HepG2 (cell line): ENCODE results near the gene APCDD1L. TPM values are rescaled to one million over a fixed set of nuclear protein-coding genes. Genes with fewer than 3 reads are reported as not detected.

Experiments used
- ATAC-seq: fragments of 200-7000 bp; cut with Tn5 transposase; 3 replicates; pipeline ENCODE4 v1.9.1; 2020; ENCODE audit warnings: mild to moderate bottlenecking, moderate library complexity
- BruUV-seq: library from RNA; stranded (reverse); fragments of 400-500 nt; replicated peaks from 2 replicates; lab custom pipeline; 2021; lab: Mats Ljungman, UMichigan
- CTCF ChIA-PET: fragments of 300-600 bp; formaldehyde crosslinking; extraction: SDS; loops from one replicate; lab custom pipeline; 2021; ENCODE audit warnings: low total read pairs, inconsistent platforms, low intra/inter-chr PET ratio; lab: Yijun Ruan, JAX
- POLR2A ChIA-PET: fragments of 350-600 bp; sonication (Branson Sonifier 250); formaldehyde crosslinking; loops from one replicate; lab custom pipeline; 2020; ENCODE audit warnings: antibody characterized with exemption, inconsistent platforms; lab: Yijun Ruan, JAX
- DNase-seq: peaks from one replicate; pipeline ENCODE4 v3.0.0-alpha.2; 2015; ENCODE audit warnings: low spot score
- FAIRE-seq: peaks from 3 replicates; lab custom pipeline; 2011; peaks lifted over from hg19 to GRCh38; lab: Jason Lieb, UNC
- H2AFZ ChIP-seq: one replicate; pipeline ENCODE4 v1.6.1; 2011; ENCODE audit warnings: low read length, inconsistent platforms
- H3K27ac ChIP-seq: fragments of 300-600 bp; 3 replicates; pipeline ENCODE4 v1.8.0; 2011; ENCODE audit warnings: mixed run types, mild to moderate bottlenecking, mixed read lengths, low read length, inconsistent platforms; ENCODE audit not compliant: insufficient read depth; ENCODE audit errors: extremely low read length
- H3K27me3 ChIP-seq, 2 experiments: fragments of 200-600 bp in 1 of 2; 2 replicates in 1 of 2; 3 replicates in 1 of 2; pipeline versions ENCODE4 v1.6.0 to v1.8.0; 2011; ENCODE audit warnings: low read length in 2 of 2, mild to moderate bottlenecking in 2 of 2, moderate library complexity in 2 of 2, inconsistent platforms in 1 of 2; ENCODE audit not compliant: insufficient read depth in 2 of 2, control insufficient read depth in 1 of 2
- H3K36me3 ChIP-seq, 2 experiments: fragments of 200-600 bp in 1 of 2; replicated peaks in 1 of 2; 2 replicates in 1 of 2; 3 replicates in 1 of 2; pipeline versions ENCODE4 v1.5.1 to v1.8.0; 2011; ENCODE audit warnings: low read length in 2 of 2, inconsistent platforms in 1 of 2; ENCODE audit not compliant: insufficient read depth in 2 of 2, control insufficient read depth in 1 of 2
- H3K4me1 ChIP-seq: 2 replicates; pipeline ENCODE4 v1.5.1; 2012; ENCODE audit warnings: low read length, inconsistent platforms; ENCODE audit not compliant: insufficient read depth
- H3K4me2 ChIP-seq: 2 replicates; pipeline ENCODE4 v1.6.0; 2011; ENCODE audit warnings: low read depth, low read length, inconsistent platforms
- H3K4me3 ChIP-seq, 3 experiments: fragments of 200-600 bp in 1 of 3; sonication (generic), shearing (Covaris generic) in 1 of 3; replicated peaks in 1 of 3; 2 replicates each; pipeline ENCODE4 v1.5.1; 2011 to 2016; ENCODE audit warnings: low read length in 3 of 3, inconsistent platforms in 2 of 3, low read depth in 2 of 3, mild to moderate bottlenecking in 2 of 3, control low read depth in 1 of 3, mixed read lengths in 1 of 3; ENCODE audit not compliant: insufficient read depth in 1 of 3
- H3K79me2 ChIP-seq: one replicate; pipeline ENCODE4 v1.6.1; 2011; ENCODE audit warnings: low read length, inconsistent platforms; ENCODE audit not compliant: insufficient read depth
- H3K9ac ChIP-seq: 2 replicates; pipeline ENCODE4 v1.6.0; 2011; ENCODE audit warnings: mild to moderate bottlenecking, low read depth, low read length, inconsistent platforms; ENCODE audit not compliant: insufficient read depth
- H3K9me3 ChIP-seq: 2 replicates; pipeline ENCODE4 v1.5.1; 2012; ENCODE audit warnings: mild to moderate bottlenecking, low read length
- H4K20me1 ChIP-seq: 2 replicates; pipeline ENCODE4 v1.6.0; 2011; ENCODE audit warnings: inconsistent platforms, mild to moderate bottlenecking, low read length, moderate library complexity; ENCODE audit not compliant: insufficient read depth
- CAMTA2 ChIP-seq: sonication (generic); formaldehyde crosslinking; IDR thresholded peaks from 2 replicates; pipeline ENCODE4 v1.4.0; 2020; ENCODE audit warnings: mild to moderate bottlenecking, missing genetic modification reagents, borderline replicate concordance
- KDM2A ChIP-seq: sonication (generic); formaldehyde crosslinking; IDR thresholded peaks from 2 replicates; pipeline ENCODE4 v1.4.0; 2020; ENCODE audit warnings: low read depth, missing genetic modification reagents, borderline replicate concordance
- MXI1 ChIP-seq: IDR thresholded peaks from 3 replicates; pipeline ENCODE4 v1.6.1; 2012; ENCODE audit warnings: low read depth, low read length, inconsistent platforms, borderline replicate concordance
- RXRA ChIP-seq: sonication (generic); formaldehyde crosslinking; IDR thresholded peaks from 2 replicates; pipeline ENCODE4 v1.5.1; 2020; ENCODE audit warnings: missing genetic modification reagents
- TBP ChIP-seq: sonication (generic); formaldehyde crosslinking; IDR thresholded peaks from 2 replicates; pipeline ENCODE4 v1.5.0; 2020; ENCODE audit warnings: missing genetic modification reagents
- ZNF296 ChIP-seq: sonication (generic); formaldehyde crosslinking; conservative IDR thresholded peaks from 2 replicates; pipeline ENCODE4 v1.5.0; 2020; ENCODE audit warnings: mild to moderate bottlenecking, missing genetic modification reagents
- ZNF660 ChIP-seq: sonication (generic); formaldehyde crosslinking; IDR thresholded peaks from 2 replicates; pipeline ENCODE4 v1.5.1; 2020; ENCODE audit warnings: mild to moderate bottlenecking, low read depth, missing genetic modification reagents, borderline replicate concordance
- WGBS: methylation state at CpG from one replicate; pipeline ENCODE4 v1.1.6; 2017; ENCODE audit warnings: low lambda C conversion rate; 5-methylcytosine and 5-hydroxymethylcytosine counted together
- in situ Hi-C: cut with HindIII; loops from 2 replicates; pipeline ENCODE4 v1.10.0; 2017; ENCODE audit warnings: low pct_unique_long_range_greater_than_20kb; ENCODE audit not compliant: extremely low pct_ligation_motif_present
- intact Hi-C: fragments of 100-400 bp; cut with micrococcal nuclease; formaldehyde crosslinking; loops from one replicate; pipeline ENCODE4 v1.10.0; 2022; ENCODE audit not compliant: unreplicated experiment
- polyA plus RNA-seq, 8 experiments: library from polyadenylated mRNA; depleted of rRNA in 3 of 8; stranded (reverse) in 7 of 8; unstranded in 1 of 8; fragments of >200 nt; fragmentation: Illumina TruSeq in 4 of 8; extraction: Trizol in 4 of 8; gene quantifications; 2 replicates each; pipeline versions ENCODE4 v1.2.1 to v1.2.3, GENCODE V29; 2011 to 2016; ENCODE audit warnings: low read depth in 4 of 8, missing spikeins in 1 of 8, mixed read lengths in 1 of 8; ENCODE audit not compliant: insufficient read depth in 1 of 8
- total RNA-seq, 5 experiments: library from RNA; depleted of rRNA; stranded (reverse); fragments of >200 nt; fragmentation: Illumina TruSeq; extraction: Trizol; gene quantifications; 2 replicates each; pipeline ENCODE4 v1.2.3, GENCODE V29; 2016; ENCODE audit warnings: low read depth in 1 of 5
- TF ChIP-seq, protein P1 (sequence below): sonication (generic); formaldehyde crosslinking; IDR thresholded peaks from 2 replicates; pipeline ENCODE4 v1.5.1; 2020; ENCODE audit warnings: missing genetic modification reagents, mild to moderate bottlenecking, borderline replicate concordance
- TF ChIP-seq, protein P2 (sequence below): sonication (generic); formaldehyde crosslinking; IDR thresholded peaks from 2 replicates; pipeline ENCODE4 v1.9.0; 2021; ENCODE audit warnings: missing genetic modification reagents, mild to moderate bottlenecking, borderline replicate concordance
- TF ChIP-seq, protein P3 (sequence below): sonication (generic); formaldehyde crosslinking; IDR thresholded peaks from 2 replicates; pipeline ENCODE4 v1.5.0; 2020; ENCODE audit warnings: mild to moderate bottlenecking, missing genetic modification reagents, borderline replicate concordance
- TF ChIP-seq, protein P4 (sequence below): sonication (generic); formaldehyde crosslinking; IDR thresholded peaks from 2 replicates; pipeline ENCODE4 v1.4.0; 2020; ENCODE audit warnings: missing genetic modification reagents

APCDD1L gene
- total and polyA plus RNA-seq, 2 of the 13 experiments (the other 11 are each of a cell fraction or from before 2014, with no cell fraction given) = not detected

DNA sequence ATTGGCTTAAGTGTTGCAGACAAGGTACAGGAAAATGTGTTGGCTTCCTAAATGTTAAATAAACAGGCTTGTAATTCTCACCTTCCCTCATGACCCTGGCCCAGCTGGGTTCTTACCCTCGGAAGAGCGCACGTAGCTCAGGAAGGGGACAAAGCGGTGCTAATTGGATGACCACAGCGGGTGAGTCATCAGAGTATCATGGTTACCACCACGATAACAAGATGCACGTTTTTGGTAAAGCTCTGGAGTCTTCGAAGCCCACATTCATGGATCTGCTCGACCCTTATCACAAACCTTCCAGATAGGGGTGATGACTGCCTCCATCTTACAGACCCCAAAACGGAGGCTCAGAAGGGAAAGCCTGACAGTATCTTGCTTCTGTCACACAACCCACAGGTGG, 32.8 kb downstream of the APCDD1L start (continued):
- TF ChIP-seq, protein P1, sequence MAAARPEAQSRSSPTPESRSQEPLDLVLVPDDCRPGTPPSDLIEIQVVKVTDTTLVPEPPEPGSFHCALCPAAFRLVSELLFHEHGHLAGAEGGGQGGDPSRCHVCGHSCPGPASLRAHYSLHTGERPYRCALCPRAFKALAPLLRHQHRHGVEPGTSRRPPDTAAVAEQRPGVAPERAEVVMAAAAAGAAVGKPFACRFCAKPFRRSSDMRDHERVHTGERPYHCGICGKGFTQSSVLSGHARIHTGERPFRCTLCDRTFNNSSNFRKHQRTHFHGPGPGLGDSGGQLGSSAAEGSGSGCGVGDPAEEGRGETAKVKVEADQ (CRISPR knock-in tag) = no peak
- TF ChIP-seq, protein P2, sequence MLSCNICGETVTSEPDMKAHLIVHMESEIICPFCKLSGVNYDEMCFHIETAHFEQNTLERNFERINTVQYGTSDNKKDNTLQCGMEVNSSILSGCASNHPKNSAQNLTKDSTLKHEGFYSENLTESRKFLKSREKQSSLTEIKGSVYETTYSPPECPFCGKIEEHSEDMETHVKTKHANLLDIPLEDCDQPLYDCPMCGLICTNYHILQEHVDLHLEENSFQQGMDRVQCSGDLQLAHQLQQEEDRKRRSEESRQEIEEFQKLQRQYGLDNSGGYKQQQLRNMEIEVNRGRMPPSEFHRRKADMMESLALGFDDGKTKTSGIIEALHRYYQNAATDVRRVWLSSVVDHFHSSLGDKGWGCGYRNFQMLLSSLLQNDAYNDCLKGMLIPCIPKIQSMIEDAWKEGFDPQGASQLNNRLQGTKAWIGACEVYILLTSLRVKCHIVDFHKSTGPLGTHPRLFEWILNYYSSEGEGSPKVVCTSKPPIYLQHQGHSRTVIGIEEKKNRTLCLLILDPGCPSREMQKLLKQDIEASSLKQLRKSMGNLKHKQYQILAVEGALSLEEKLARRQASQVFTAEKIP (CRISPR knock-in tag) = no peak

DNA sequence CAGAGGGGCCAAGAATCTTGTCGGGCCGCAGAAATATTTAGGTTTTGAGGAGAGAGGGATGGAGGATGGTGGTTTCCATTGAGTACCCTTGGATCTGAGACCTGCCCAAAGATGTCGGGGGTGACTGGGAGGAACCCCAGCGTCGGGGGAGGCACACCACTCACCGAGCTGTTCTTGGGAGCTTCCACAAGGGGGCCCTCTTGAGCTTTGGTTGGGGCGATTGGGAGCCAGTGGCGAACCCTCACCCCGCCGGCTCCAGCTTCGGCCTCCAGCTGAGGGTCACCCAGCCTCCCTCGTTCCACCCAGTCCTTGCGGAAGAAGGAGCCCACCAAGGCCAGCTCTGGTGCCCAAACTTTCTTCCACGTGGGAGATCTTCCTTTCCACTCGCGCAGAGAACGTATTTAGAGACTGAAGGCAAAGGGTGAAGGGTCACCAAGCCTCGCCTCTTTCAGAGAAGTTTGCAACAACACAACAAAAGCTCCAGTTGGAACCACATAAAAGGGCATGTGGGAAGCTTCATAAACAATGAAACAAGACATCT, 33.6 kb downstream of the APCDD1L start:
- ATAC-seq (peak; percentile 87), DNase-seq (peak; percentile 42), FAIRE-seq (peak; percentile 26)
- BruUV-seq = no TSS peak
- in situ Hi-C loops (loop anchor here (10.0 kb wide), 1 partner anchor 363 kb away; no protein-coding TSS in a partner anchor), intact Hi-C loops (no loop called here)
- Histone ChIP-seq H4K20me1 (no peaks in the 10 kb centered on the region), H3K4me2 (no peak overlapping the region), H3K79me2 (no peaks in the 10 kb centered on the region), H3K4me3 (no peak overlapping the region), H3K27ac (no peak overlapping the region), H3K9me3 (peaks cover 18% of the 10 kb centered on the region), H3K36me3 (no peaks in the 10 kb centered on the region), H3K4me1 (no peaks in the 10 kb centered on the region), H2AFZ (no peak overlapping the region), H3K9ac (no peak overlapping the region), H3K27me3 (peaks cover 0 to 21% of the 10 kb centered on the region in 2 experiments; a peak in 1 of 5 replicates)
- POLR2A ChIA-PET = no interaction called here
- CTCF ChIA-PET = interaction anchor here (1.1 to 1.8 kb wide), 2 partner anchors 357 to 371 kb away, joined by 7 to 12 read pairs; partner anchors contain the start of gene GNAS
- WGBS = 28% methylated on average over 14 of the region's 18 CpGs
- TF ChIP-seq MXI1 (no peak), CAMTA2 (no peak), ZNF660 (CRISPR knock-in tag) (no peak), ZNF296 (CRISPR knock-in tag) (no peak), KDM2A (CRISPR knock-in tag) (peak; percentile 37; the same call in 1 of the 2 replicates), TBP (CRISPR knock-in tag) (no peak), RXRA (CRISPR knock-in tag) (0 out of 2 replicates have a peak, but pooled peaks have one; percentile 30)
- TF ChIP-seq, protein P3, sequence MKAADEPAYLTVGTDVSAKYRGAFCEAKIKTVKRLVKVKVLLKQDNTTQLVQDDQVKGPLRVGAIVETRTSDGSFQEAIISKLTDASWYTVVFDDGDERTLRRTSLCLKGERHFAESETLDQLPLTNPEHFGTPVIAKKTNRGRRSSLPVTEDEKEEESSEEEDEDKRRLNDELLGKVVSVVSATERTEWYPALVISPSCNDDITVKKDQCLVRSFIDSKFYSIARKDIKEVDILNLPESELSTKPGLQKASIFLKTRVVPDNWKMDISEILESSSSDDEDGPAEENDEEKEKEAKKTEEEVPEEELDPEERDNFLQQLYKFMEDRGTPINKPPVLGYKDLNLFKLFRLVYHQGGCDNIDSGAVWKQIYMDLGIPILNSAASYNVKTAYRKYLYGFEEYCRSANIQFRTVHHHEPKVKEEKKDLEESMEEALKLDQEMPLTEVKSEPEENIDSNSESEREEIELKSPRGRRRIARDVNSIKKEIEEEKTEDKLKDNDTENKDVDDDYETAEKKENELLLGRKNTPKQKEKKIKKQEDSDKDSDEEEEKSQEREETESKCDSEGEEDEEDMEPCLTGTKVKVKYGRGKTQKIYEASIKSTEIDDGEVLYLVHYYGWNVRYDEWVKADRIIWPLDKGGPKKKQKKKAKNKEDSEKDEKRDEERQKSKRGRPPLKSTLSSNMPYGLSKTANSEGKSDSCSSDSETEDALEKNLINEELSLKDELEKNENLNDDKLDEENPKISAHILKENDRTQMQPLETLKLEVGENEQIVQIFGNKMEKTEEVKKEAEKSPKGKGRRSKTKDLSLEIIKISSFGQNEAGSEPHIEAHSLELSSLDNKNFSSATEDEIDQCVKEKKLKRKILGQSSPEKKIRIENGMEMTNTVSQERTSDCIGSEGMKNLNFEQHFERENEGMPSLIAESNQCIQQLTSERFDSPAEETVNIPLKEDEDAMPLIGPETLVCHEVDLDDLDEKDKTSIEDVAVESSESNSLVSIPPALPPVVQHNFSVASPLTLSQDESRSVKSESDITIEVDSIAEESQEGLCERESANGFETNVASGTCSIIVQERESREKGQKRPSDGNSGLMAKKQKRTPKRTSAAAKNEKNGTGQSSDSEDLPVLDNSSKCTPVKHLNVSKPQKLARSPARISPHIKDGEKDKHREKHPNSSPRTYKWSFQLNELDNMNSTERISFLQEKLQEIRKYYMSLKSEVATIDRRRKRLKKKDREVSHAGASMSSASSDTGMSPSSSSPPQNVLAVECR (CRISPR knock-in tag) = no peak
- TF ChIP-seq, protein P4, sequence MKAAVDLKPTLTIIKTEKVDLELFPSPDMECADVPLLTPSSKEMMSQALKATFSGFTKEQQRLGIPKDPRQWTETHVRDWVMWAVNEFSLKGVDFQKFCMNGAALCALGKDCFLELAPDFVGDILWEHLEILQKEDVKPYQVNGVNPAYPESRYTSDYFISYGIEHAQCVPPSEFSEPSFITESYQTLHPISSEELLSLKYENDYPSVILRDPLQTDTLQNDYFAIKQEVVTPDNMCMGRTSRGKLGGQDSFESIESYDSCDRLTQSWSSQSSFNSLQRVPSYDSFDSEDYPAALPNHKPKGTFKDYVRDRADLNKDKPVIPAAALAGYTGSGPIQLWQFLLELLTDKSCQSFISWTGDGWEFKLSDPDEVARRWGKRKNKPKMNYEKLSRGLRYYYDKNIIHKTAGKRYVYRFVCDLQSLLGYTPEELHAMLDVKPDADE (CRISPR knock-in tag) = no peak
